GM23338 (cell line): ENCODE data around the gene NR3C1. TPM values are rescaled to one million over a fixed set of nuclear protein-coding genes. Genes with fewer than 3 reads are reported as not detected.
A peak's percentile ranks its signal among the peaks of the same experiment; 100 is the strongest.

Experiments used
- ATAC-seq: fragments of 200-7000 bp; cut with Tn5 transposase; 3 replicates; pipeline ENCODE4 v1.9.1; 2020
- DNase-seq: peaks from one replicate; pipeline ENCODE4 v3.0.0-alpha.2; 2015; ENCODE audit warnings: low spot score
- H2AFZ ChIP-seq: fragments of 200-600 bp; sonication (generic); 2 replicates; pipeline ENCODE4 v1.8.0; 2016; ENCODE audit warnings: antibody characterized with exemption, mild to moderate bottlenecking, moderate library complexity
- H3F3A ChIP-seq: fragments of 200-600 bp; sonication (generic); replicated peaks from 2 replicates; pipeline ENCODE4 v1.8.0; 2017; ENCODE audit warnings: antibody characterized with exemption, mixed run types, low read depth
- H3K27ac ChIP-seq: fragments of 200-600 bp; sonication (generic); 2 replicates; pipeline ENCODE4 v1.6.1; 2016; ENCODE audit warnings: low read depth
- H3K27me3 ChIP-seq: fragments of 200-600 bp; sonication (generic); 2 replicates; pipeline ENCODE4 v1.8.0; 2016; ENCODE audit warnings: mild to moderate bottlenecking, mixed run types, moderate library complexity; ENCODE audit not compliant: insufficient read depth
- H3K36me3 ChIP-seq: fragments of 200-600 bp; sonication (generic); 2 replicates; pipeline ENCODE4 v1.8.0; 2016; ENCODE audit warnings: mild to moderate bottlenecking; ENCODE audit not compliant: insufficient read depth
- H3K4me1 ChIP-seq: fragments of 200-600 bp; sonication (generic); 2 replicates; pipeline ENCODE4 v1.8.0; 2016; ENCODE audit warnings: mild to moderate bottlenecking, moderate library complexity; ENCODE audit not compliant: insufficient read depth
- H3K4me2 ChIP-seq: fragments of 200-600 bp; sonication (generic); 2 replicates; pipeline ENCODE4 v1.7.1; 2017; ENCODE audit warnings: mixed run types
- H3K4me3 ChIP-seq: fragments of 200-600 bp; sonication (generic); 2 replicates; pipeline ENCODE4 v1.6.1; 2016; ENCODE audit warnings: mixed run types
- H3K79me2 ChIP-seq: fragments of 200-600 bp; sonication (generic); replicated peaks from 2 replicates; pipeline ENCODE4 v1.8.0; 2017; ENCODE audit warnings: mild to moderate bottlenecking; ENCODE audit not compliant: insufficient read depth
- H3K9me2 ChIP-seq: fragments of 200-600 bp; sonication (generic); 2 replicates; pipeline ENCODE4 v1.8.0; 2017; ENCODE audit not compliant: insufficient read depth
- H4K20me1 ChIP-seq: fragments of 200-600 bp; sonication (generic); replicated peaks from 2 replicates; pipeline ENCODE4 v1.8.0; 2017; ENCODE audit warnings: mild to moderate bottlenecking; ENCODE audit not compliant: insufficient read depth
- H3K27ac Mint-ChIP-seq: 2 replicates; pipeline ENCODE4 v1.8.0; 2020; ENCODE audit warnings: inconsistent platforms, mild to moderate bottlenecking, moderate library complexity, mixed read lengths
- H3K27me3 Mint-ChIP-seq: 3 replicates; pipeline ENCODE4 v1.8.0; 2022; ENCODE audit warnings: low read depth, mild to moderate bottlenecking, moderate library complexity, mixed read lengths, inconsistent platforms; ENCODE audit not compliant: insufficient read depth, poor library complexity
- H3K36me3 Mint-ChIP-seq: 3 replicates; pipeline ENCODE4 v1.8.0; 2021; ENCODE audit warnings: low read depth, mild to moderate bottlenecking, inconsistent platforms, moderate library complexity, mixed read lengths
- H3K4me1 Mint-ChIP-seq: 3 replicates; pipeline ENCODE4 v1.8.0; 2020; ENCODE audit warnings: mild to moderate bottlenecking, inconsistent platforms, mixed read lengths
- H3K4me3 Mint-ChIP-seq: 3 replicates; pipeline ENCODE4 v1.8.0; 2021; ENCODE audit warnings: moderate library complexity, mild to moderate bottlenecking, inconsistent platforms, mixed read lengths
- H3K9me3 Mint-ChIP-seq: 3 replicates; pipeline ENCODE4 v1.8.0; 2020; ENCODE audit warnings: moderate library complexity, mild to moderate bottlenecking, inconsistent platforms, mixed read lengths
- CREB1 ChIP-seq: fragments of 250-450 bp; sonication (Bioruptor Pico); IDR thresholded peaks from 2 replicates; pipeline ENCODE4 v1.5.0; 2020; ENCODE audit warnings: low read depth, mild to moderate bottlenecking, moderate library complexity
- EZH2 ChIP-seq: fragments of 200-600 bp; sonication (generic); IDR thresholded peaks from one replicate; pipeline ENCODE4 v1.8.0; 2017; ENCODE audit warnings: antibody characterized with exemption, mild to moderate bottlenecking, low read depth; ENCODE audit not compliant: unreplicated experiment
- JUNB ChIP-seq: IDR thresholded peaks from one replicate; pipeline ENCODE4 v1.6.1; 2016; ENCODE audit warnings: antibody characterized with exemption; ENCODE audit not compliant: unreplicated experiment
- NANOG ChIP-seq: IDR thresholded peaks from 2 replicates; pipeline ENCODE4 v1.6.1; 2016; ENCODE audit warnings: antibody characterized with exemption, borderline replicate concordance
- REST ChIP-seq: IDR thresholded peaks from one replicate; pipeline ENCODE4 v1.6.1; 2018; ENCODE audit warnings: antibody characterized with exemption; ENCODE audit not compliant: unreplicated experiment
- ZNF114 ChIP-seq: fragments of 250-450 bp; sonication (Bioruptor Pico); IDR thresholded peaks from 2 replicates; pipeline ENCODE4 v1.5.0; 2020; ENCODE audit warnings: mild to moderate bottlenecking, moderate library complexity
- ZNF331 ChIP-seq: fragments of 250-450 bp; sonication (Bioruptor Pico); IDR thresholded peaks from 2 replicates; pipeline ENCODE4 v1.5.0; 2020; ENCODE audit warnings: low read depth, mild to moderate bottlenecking, moderate library complexity
- ZNF462 ChIP-seq: fragments of 250-450 bp; sonication (Bioruptor Pico); IDR thresholded peaks from 2 replicates; pipeline ENCODE4 v1.5.0; 2020; ENCODE audit warnings: mild to moderate bottlenecking, moderate library complexity
- polyA plus RNA-seq: library from polyadenylated mRNA; unstranded; fragments of >200 nt; fragmentation: Nextera tagmentation; extraction: Ambion mirVana; gene quantifications from 2 replicates; pipeline ENCODE4 v1.2.1, GENCODE V29; 2016
- total RNA-seq: library from RNA; depleted of rRNA; stranded (reverse); fragments of >200 nt; shearing (Covaris generic); gene quantifications from 2 replicates; pipeline ENCODE4 v1.2.3, GENCODE V29; 2014
- TF ChIP-seq, protein P1 (sequence below): IDR thresholded peaks from 2 replicates; pipeline ENCODE4 v1.6.1; 2016; ENCODE audit warnings: antibody characterized with exemption
- TF ChIP-seq, protein P2 (sequence below), 2 experiments: fragments of 200-600 bp in 1 of 2; sonication (generic) in 1 of 2; conservative IDR thresholded peaks; 2 replicates each; pipeline versions ENCODE4 v1.5.1 to v1.6.1; 2016 to 2017; ENCODE audit warnings: antibody characterized with exemption in 2 of 2, low read depth in 2 of 2, mild to moderate bottlenecking in 2 of 2, moderate library complexity in 1 of 2

NR3C1 gene
- total and polyA plus RNA-seq, 2 experiments from 2014 or later, result 1.2 to 4.6 TPM

GRCh38 chr5:143406408-143406807 lies 2.9 kb upstream of the NR3C1 start:
- no peak overlapping the region for H3K27ac ChIP-seq
- no peaks in the 10 kb centered on the region for H4K20me1 ChIP-seq
- no peaks in the 10 kb centered on the region; the same call in 2 of the 3 replicates for H3K9me3 Mint-ChIP-seq
- H3K27me3 Mint-ChIP-seq, result peaks cover 18% of the 10 kb centered on the region
- peaks cover 11% of the 10 kb centered on the region for H3K4me1 ChIP-seq
- no peak for DNase-seq
- H3K4me1 Mint-ChIP-seq, result peaks cover 13% of the 10 kb centered on the region
- H3K36me3 ChIP-seq, result no peaks in the 10 kb centered on the region
- H3K4me3 Mint-ChIP-seq, result peak overlapping the region; percentile 85; the same call in 2 of the 3 replicates
- no peak overlapping the region for H3K27ac Mint-ChIP-seq
- H3F3A ChIP-seq, result no peaks in the 10 kb centered on the region; the same call in 1 of the 2 replicates
- H3K4me2 ChIP-seq, result no peak overlapping the region
- TF ChIP-seq NANOG, result no peak
- no peak for TF ChIP-seq REST
- TF ChIP-seq EZH2, result no peak
- no peak for TF ChIP-seq JUNB
- TF ChIP-seq CREB1 (CRISPR knock-in tag), result no peak
- TF ChIP-seq, protein P1, sequence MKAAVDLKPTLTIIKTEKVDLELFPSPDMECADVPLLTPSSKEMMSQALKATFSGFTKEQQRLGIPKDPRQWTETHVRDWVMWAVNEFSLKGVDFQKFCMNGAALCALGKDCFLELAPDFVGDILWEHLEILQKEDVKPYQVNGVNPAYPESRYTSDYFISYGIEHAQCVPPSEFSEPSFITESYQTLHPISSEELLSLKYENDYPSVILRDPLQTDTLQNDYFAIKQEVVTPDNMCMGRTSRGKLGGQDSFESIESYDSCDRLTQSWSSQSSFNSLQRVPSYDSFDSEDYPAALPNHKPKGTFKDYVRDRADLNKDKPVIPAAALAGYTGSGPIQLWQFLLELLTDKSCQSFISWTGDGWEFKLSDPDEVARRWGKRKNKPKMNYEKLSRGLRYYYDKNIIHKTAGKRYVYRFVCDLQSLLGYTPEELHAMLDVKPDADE, result no peak
- TF ChIP-seq ZNF331 (CRISPR knock-in tag), result no peak
- no peak for TF ChIP-seq ZNF114
- TF ChIP-seq, protein P2, sequence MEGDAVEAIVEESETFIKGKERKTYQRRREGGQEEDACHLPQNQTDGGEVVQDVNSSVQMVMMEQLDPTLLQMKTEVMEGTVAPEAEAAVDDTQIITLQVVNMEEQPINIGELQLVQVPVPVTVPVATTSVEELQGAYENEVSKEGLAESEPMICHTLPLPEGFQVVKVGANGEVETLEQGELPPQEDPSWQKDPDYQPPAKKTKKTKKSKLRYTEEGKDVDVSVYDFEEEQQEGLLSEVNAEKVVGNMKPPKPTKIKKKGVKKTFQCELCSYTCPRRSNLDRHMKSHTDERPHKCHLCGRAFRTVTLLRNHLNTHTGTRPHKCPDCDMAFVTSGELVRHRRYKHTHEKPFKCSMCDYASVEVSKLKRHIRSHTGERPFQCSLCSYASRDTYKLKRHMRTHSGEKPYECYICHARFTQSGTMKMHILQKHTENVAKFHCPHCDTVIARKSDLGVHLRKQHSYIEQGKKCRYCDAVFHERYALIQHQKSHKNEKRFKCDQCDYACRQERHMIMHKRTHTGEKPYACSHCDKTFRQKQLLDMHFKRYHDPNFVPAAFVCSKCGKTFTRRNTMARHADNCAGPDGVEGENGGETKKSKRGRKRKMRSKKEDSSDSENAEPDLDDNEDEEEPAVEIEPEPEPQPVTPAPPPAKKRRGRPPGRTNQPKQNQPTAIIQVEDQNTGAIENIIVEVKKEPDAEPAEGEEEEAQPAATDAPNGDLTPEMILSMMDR (conservative IDR thresholded peaks at IDR 0.05; ENCODE audit: low read depth in 2 of 2), result no peak
- TF ChIP-seq ZNF462, result no peak
- no peak for ATAC-seq
- H3K27me3 ChIP-seq, result peaks cover 24% of the 10 kb centered on the region
- no peaks in the 10 kb centered on the region for H3K79me2 ChIP-seq
- peaks cover 7% of the 10 kb centered on the region for H3K9me2 ChIP-seq
- no peak overlapping the region for H2AFZ ChIP-seq
- H3K4me3 ChIP-seq, result no peak overlapping the region
- H3K36me3 Mint-ChIP-seq, result no peaks in the 10 kb centered on the region
